GM12874 (cell line): ENCODE results near the gene ZNF428.

Experiments used
- CTCF ChIP-seq: IDR thresholded peaks from 2 replicates; pipeline ENCODE4 v1.5.1; 2011; ENCODE audit warnings: low read depth, mild to moderate bottlenecking, control low read depth, low read length, moderate library complexity; ENCODE audit not compliant: insufficient read depth

The ZNF428 gene

GRCh38 chr19:43660971-43661360, 41.5 kb upstream of the ZNF428 start:
- TF ChIP-seq CTCF, result no peak

- no peak for TF ChIP-seq CTCF
Observed at GRCh38 chr19:43660301-43660970, 41.0 kb upstream of the ZNF428 start.

GRCh38 chr19:43658494-43658893, 39.1 kb upstream of the ZNF428 start:
- no peak for TF ChIP-seq CTCF

GRCh38 chr19:43658001-43658400, 38.6 kb upstream of the ZNF428 start:
- no peak for TF ChIP-seq CTCF

GRCh38 chr19:43656436-43656835, 37.0 kb upstream of the ZNF428 start:
- no peak for TF ChIP-seq CTCF

GRCh38 chr19:43652546-43652874, 33.1 kb upstream of the ZNF428 start:
- no peak for TF ChIP-seq CTCF

GRCh38 chr19:43651758-43652545, 32.5 kb upstream of the ZNF428 start:
- peak; percentile 72 for TF ChIP-seq CTCF
